ACHN (cell line): ENCODE data around the gene VPS35L.
"Not testable (repeated sequence)": the region's sequence is repeated elsewhere in the genome, so short reads cannot be mapped to it uniquely, and the experiment has no call there.

Source experiments
- DNase-seq: peaks from one replicate; pipeline ENCODE4 v3.0.0-alpha.2; 2015
- in situ Hi-C: cut with HindIII; loops from 2 replicates; pipeline ENCODE4 v1.10.0; 2017; ENCODE audit warnings: low sequenced_read_pairs, low pct_ligation_motif_present, low pct_unique_long_range_greater_than_20kb

VPS35L gene

GRCh38 chr16:19677402-19677801 is 121.9 kb downstream of the VPS35L start:
- no peak for DNase-seq
- in situ Hi-C loops, result no loop called here

GRCh38 chr16:19678804-19679203 is 123.3 kb downstream of the VPS35L start:
- in situ Hi-C loops, result no loop called here
- DNase-seq, result no peak

- in situ Hi-C loops, DNase-seq: not testable (repeated sequence)
Measured at GRCh38 chr16:19679281-19679680, 123.8 kb downstream of the VPS35L start.

GRCh38 chr16:19680881-19681340 is 125.4 kb downstream of the VPS35L start:
- no peak for DNase-seq
- in situ Hi-C loops, result no loop called here

- in situ Hi-C loops, result no loop called here
- DNase-seq, result no peak
Measured at GRCh38 chr16:19681637-19682036, 126.1 kb downstream of the VPS35L start.

GRCh38 chr16:19683453-19684236 is 128.1 kb downstream of the VPS35L start:
- DNase-seq, result no peak
- in situ Hi-C loops, result no loop called here

- DNase-seq, result no peak
- in situ Hi-C loops, result no loop called here
Measured at GRCh38 chr16:19685176-19685575, 129.7 kb downstream of the VPS35L start.

- DNase-seq, result no peak
- in situ Hi-C loops, result no loop called here
Measured at GRCh38 chr16:19687279-19687678, 131.8 kb downstream of the VPS35L start.

GRCh38 chr16:19688396-19689024 is 133.0 kb downstream of the VPS35L start:
- DNase-seq, result no peak
- in situ Hi-C loops, result no loop called here

- in situ Hi-C loops, result no loop called here
- DNase-seq, result no peak
Measured at GRCh38 chr16:19689342-19689741, 133.8 kb downstream of the VPS35L start.

- in situ Hi-C loops, result no loop called here
- no peak for DNase-seq
Measured at GRCh38 chr16:19690196-19690595, 134.7 kb downstream of the VPS35L start.

- in situ Hi-C loops, result no loop called here
- no peak for DNase-seq
Measured at GRCh38 chr16:19691161-19691711, 135.7 kb downstream of the VPS35L start.

GRCh38 chr16:19694989-19695388 is 139.5 kb downstream of the VPS35L start:
- DNase-seq, result no peak
- in situ Hi-C loops, result no loop called here

GRCh38 chr16:19696328-19696727 is 140.8 kb downstream of the VPS35L start:
- in situ Hi-C loops, result no loop called here
- no peak for DNase-seq

- no peak for DNase-seq
Measured at GRCh38 chr16:19696961-19697360, 141.5 kb downstream of the VPS35L start.

GRCh38 chr16:19697756-19698318 is 142.3 kb downstream of the VPS35L start:
- in situ Hi-C loops, result no loop called here
- DNase-seq, result no peak

More at GRCh38 chr16:19696961-19697360, 141.5 kb downstream of the VPS35L start:
- in situ Hi-C loops, result no loop called here

GRCh38 chr16:19698480-19699465 is 143.3 kb downstream of the VPS35L start:
- in situ Hi-C loops, result no loop called here
- peak; percentile 66 for DNase-seq

- in situ Hi-C loops, result no loop called here
- DNase-seq, result no peak
Measured at GRCh38 chr16:19699472-19699871, 144.0 kb downstream of the VPS35L start.
